ENCODE results near the gene TSPEAR. TPM values are rescaled to one million over a fixed set of nuclear protein-coding genes. Genes with fewer than 3 reads are reported as not detected.

Gene TSPEAR
- total RNA-seq, 2 donors from 2014 or later = 1.5 to 6.0 TPM

DNA sequence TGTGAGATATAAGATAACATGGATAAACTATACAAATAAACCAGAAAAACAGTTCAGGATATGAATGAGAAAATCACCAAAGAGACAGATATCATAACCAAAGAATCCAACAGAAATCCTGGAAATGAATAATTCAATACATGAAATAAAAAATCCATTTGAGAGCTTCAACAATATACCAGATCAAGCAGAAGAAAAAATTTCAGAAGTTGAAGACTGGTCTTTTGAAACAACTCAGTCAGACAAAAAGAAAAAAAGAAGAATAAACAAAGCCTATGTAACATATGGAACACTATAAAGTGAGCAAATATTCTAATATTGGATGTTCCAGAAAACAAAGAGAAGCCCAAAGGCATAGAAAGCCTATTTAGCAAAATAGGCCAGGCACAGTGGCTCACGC is 39.5 kb downstream of the TSPEAR start:
- no peak overlapping the region for H3K27ac ChIP-seq (ENCODE audit: low read depth, low read length)
- H3K4me1 ChIP-seq (ENCODE audit: control insufficient read depth, insufficient read depth, low read length) = no peaks in the 10 kb centered on the region
- no peaks in the 10 kb centered on the region for H3K27me3 ChIP-seq (ENCODE audit: control insufficient read depth, insufficient read depth, low read length, poor library complexity, severe bottlenecking)
- TF ChIP-seq, protein P1, sequence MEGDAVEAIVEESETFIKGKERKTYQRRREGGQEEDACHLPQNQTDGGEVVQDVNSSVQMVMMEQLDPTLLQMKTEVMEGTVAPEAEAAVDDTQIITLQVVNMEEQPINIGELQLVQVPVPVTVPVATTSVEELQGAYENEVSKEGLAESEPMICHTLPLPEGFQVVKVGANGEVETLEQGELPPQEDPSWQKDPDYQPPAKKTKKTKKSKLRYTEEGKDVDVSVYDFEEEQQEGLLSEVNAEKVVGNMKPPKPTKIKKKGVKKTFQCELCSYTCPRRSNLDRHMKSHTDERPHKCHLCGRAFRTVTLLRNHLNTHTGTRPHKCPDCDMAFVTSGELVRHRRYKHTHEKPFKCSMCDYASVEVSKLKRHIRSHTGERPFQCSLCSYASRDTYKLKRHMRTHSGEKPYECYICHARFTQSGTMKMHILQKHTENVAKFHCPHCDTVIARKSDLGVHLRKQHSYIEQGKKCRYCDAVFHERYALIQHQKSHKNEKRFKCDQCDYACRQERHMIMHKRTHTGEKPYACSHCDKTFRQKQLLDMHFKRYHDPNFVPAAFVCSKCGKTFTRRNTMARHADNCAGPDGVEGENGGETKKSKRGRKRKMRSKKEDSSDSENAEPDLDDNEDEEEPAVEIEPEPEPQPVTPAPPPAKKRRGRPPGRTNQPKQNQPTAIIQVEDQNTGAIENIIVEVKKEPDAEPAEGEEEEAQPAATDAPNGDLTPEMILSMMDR (conservative IDR thresholded peaks at IDR 0.05) = no peak
- H3K36me3 Mint-ChIP-seq (ENCODE audit: low read depth) = peaks cover 3% of the 10 kb centered on the region
- no peak overlapping the region for H3K9ac ChIP-seq (ENCODE audit: extremely low read depth, low read length, poor library complexity, severe bottlenecking)
- H3K4me3 Mint-ChIP-seq = no peak overlapping the region
- WGBS, 2 experiments (ENCODE audit: insufficient coverage in 1 of 2, insufficient read length in 1 of 2) = 91% methylated on average over 1 of the region's 1 CpG; no CpG with 5 or more reads in 1 of the 2 experiments
- no peaks in the 10 kb centered on the region for H3K4me1 Mint-ChIP-seq
- H3K36me3 ChIP-seq (ENCODE audit: control insufficient read depth, insufficient read depth, low read length) = no peaks in the 10 kb centered on the region
- no peak for DNase-seq
- H3K27me3 Mint-ChIP-seq (ENCODE audit: insufficient read depth) = peaks cover 11% of the 10 kb centered on the region
- H3K27ac Mint-ChIP-seq = no peak overlapping the region
- H3K9me3 Mint-ChIP-seq = peaks cover 59% of the 10 kb centered on the region
- H3K9me3 ChIP-seq (ENCODE audit: control insufficient read depth, low read length) = peaks cover 50% of the 10 kb centered on the region
- no peak overlapping the region for H3K4me3 ChIP-seq (ENCODE audit: low read length)

DNA sequence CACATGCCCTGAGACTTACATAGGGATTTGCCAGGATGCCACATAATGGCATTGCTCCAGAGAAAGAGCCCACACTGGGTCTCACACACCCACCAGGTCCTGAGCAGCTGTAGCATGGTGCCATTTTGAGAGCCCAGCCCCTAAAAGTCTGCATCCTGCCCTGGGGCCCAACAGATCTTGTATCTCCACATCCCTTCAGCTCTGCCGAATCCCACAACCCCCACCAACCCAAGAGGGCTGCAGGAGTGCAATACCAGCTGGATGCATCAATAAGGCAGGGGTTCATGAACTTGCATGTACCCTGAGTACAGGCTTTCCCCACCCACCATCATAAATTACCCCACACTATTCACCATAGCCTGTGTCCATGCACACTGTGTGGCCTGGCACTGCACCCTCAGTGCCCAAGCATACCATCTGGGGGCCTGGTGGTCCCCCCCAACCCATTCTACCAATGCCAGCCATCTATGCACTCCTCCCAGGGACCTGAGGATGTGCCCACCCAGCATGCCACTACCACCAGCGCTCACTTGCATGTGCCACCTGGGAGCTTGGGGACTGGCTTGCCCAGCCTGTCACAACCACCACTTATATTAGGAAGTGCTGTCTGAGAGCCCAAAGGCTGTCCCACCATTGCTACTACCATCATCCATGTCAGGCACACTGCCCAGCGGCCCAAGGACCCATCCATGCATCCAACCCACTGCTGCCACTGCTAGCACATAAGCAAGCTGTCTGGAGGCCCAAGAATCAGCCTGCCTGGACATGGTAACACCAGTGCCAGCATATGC is 40.5 kb downstream of the TSPEAR start:
- Mint-ChIP-seq H3K4me1 (no peaks in the 10 kb centered on the region), H3K9me3 (peaks cover 59% of the 10 kb centered on the region), H3K4me3 (no peak overlapping the region), H3K27me3 (ENCODE audit: insufficient read depth) (peaks cover 8% of the 10 kb centered on the region), H3K36me3 (ENCODE audit: low read depth) (peaks cover 3% of the 10 kb centered on the region), H3K27ac (no peak overlapping the region)
- H3K4me3 ChIP-seq (ENCODE audit: low read length) = no peak overlapping the region
- no peak overlapping the region for H3K9ac ChIP-seq (ENCODE audit: extremely low read depth, low read length, poor library complexity, severe bottlenecking)
- peaks cover 50% of the 10 kb centered on the region for H3K9me3 ChIP-seq (ENCODE audit: control insufficient read depth, low read length)
- no peak overlapping the region for H3K27ac ChIP-seq (ENCODE audit: low read depth, low read length)
- DNase-seq = no peak
- 93% methylated on average over 3 of the region's 3 CpGs for WGBS, 2 experiments (ENCODE audit: insufficient coverage in 1 of 2, insufficient read length in 1 of 2)
- TF ChIP-seq, protein P1 (conservative IDR thresholded peaks at IDR 0.05) = no peak
- no peaks in the 10 kb centered on the region for H3K4me1 ChIP-seq (ENCODE audit: control insufficient read depth, insufficient read depth, low read length)
- H3K27me3 ChIP-seq (ENCODE audit: control insufficient read depth, insufficient read depth, low read length, poor library complexity, severe bottlenecking) = no peaks in the 10 kb centered on the region
- no peaks in the 10 kb centered on the region for H3K36me3 ChIP-seq (ENCODE audit: control insufficient read depth, insufficient read depth, low read length)

GRCh38 chr21:44667612-44668011 is 43.8 kb downstream of the TSPEAR start:
- Histone ChIP-seq H3K4me3 (ENCODE audit: low read length) (no peak overlapping the region), H3K9me3 (ENCODE audit: control insufficient read depth, low read length) (peaks cover 38% of the 10 kb centered on the region), H3K9ac (ENCODE audit: extremely low read depth, low read length, poor library complexity, severe bottlenecking) (no peak overlapping the region), H3K4me1 (ENCODE audit: control insufficient read depth, insufficient read depth, low read length) (no peaks in the 10 kb centered on the region), H3K27ac (ENCODE audit: low read depth, low read length) (no peak overlapping the region), H3K36me3 (ENCODE audit: control insufficient read depth, insufficient read depth, low read length) (no peaks in the 10 kb centered on the region), H3K27me3 (ENCODE audit: control insufficient read depth, insufficient read depth, low read length, poor library complexity, severe bottlenecking) (no peaks in the 10 kb centered on the region)
- no peak for DNase-seq
- Mint-ChIP-seq H3K36me3 (ENCODE audit: low read depth) (no peaks in the 10 kb centered on the region), H3K27me3 (ENCODE audit: insufficient read depth) (peaks cover 8% of the 10 kb centered on the region), H3K4me1 (no peaks in the 10 kb centered on the region), H3K4me3 (no peak overlapping the region), H3K9me3 (peaks cover 47% of the 10 kb centered on the region), H3K27ac (no peak overlapping the region)
- TF ChIP-seq, protein P1 (conservative IDR thresholded peaks at IDR 0.05) = no peak
- 60 to 84% methylated on average over 1 of the region's 1 CpG for WGBS, 2 experiments (ENCODE audit: insufficient coverage in 1 of 2, insufficient read length in 1 of 2)

Measured in endodermal cell (in vitro differentiated cells).